SJCRH30 (cell line): ENCODE results near the gene PJA1. TPM values are rescaled to one million over a fixed set of nuclear protein-coding genes. Genes with fewer than 3 reads are reported as not detected.

Experiments
- DNase-seq, 2 experiments: peaks; one replicate each; pipeline ENCODE4 v3.0.0-alpha.2; 2015 to 2020
- H3K27ac ChIP-seq: fragments of 250-450 bp; sonication (Bioruptor Pico); 2 replicates; pipeline ENCODE4 v1.5.1; 2020; ENCODE audit warnings: mild to moderate bottlenecking, moderate library complexity
- H3K27me3 ChIP-seq: fragments of 250-450 bp; sonication (Bioruptor Pico); 2 replicates; pipeline ENCODE4 v1.5.1; 2020; ENCODE audit warnings: mild to moderate bottlenecking, moderate library complexity
- H3K36me3 ChIP-seq: fragments of 250-450 bp; sonication (Bioruptor Pico); 2 replicates; pipeline ENCODE4 v1.5.1; 2020; ENCODE audit warnings: mild to moderate bottlenecking, moderate library complexity
- H3K4me1 ChIP-seq: fragments of 250-450 bp; sonication (Bioruptor Pico); 2 replicates; pipeline ENCODE4 v1.5.1; 2020; ENCODE audit warnings: mild to moderate bottlenecking, moderate library complexity
- H3K4me3 ChIP-seq: fragments of 250-450 bp; sonication (Bioruptor Pico); 2 replicates; pipeline ENCODE4 v1.5.1; 2020; ENCODE audit warnings: mild to moderate bottlenecking, moderate library complexity
- H3K9me3 ChIP-seq: fragments of 250-450 bp; sonication (Bioruptor Pico); replicated peaks from 2 replicates; pipeline ENCODE4 v1.5.1; 2020; ENCODE audit warnings: mild to moderate bottlenecking, moderate library complexity
- total RNA-seq: library from RNA; depleted of rRNA; stranded (reverse); fragments of >200 nt; shearing (Covaris generic); gene quantifications from 2 replicates; pipeline ENCODE4 v1.2.3, GENCODE V29; 2014

Gene PJA1
- total RNA-seq, 1 experiment from 2014 or later = 49.3 TPM

DNA sequence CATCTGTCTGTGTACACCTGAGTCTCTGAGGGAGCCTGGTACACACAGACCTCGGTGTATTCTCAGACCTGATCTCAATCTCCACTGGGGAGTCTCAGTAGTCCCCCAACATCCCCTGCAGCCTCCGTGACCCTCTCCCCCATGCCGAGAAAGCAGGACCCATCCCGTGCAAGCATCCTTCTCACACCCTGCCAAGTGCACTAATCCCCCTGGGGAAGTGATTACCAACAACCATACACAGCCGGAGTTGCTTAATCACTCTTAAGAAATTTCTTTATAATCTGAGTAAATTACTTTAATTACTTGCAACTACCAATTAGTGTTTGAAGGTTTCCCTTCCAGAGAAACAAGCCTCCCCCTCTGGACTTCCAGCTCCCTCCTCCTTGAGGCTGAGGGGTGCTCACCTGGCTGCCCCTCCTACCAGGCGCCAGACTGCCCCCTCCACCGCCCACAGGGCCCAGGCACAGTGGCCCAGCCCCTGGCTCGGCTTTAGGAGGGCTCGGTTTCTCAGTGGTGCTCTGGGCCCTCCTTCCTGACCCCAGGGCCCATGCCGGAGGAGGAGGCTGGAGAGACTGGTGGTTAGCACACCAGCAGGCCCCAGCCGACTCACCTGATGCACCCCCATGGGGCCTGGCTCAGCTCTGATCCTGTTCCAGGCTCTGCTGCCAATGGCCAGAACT lies 43.8 kb downstream of the PJA1 start:
- DNase-seq = no peak
- Histone ChIP-seq H3K27me3 (no peaks in the 10 kb centered on the region), H3K9me3 (no peaks in the 10 kb centered on the region), H3K36me3 (no peaks in the 10 kb centered on the region), H3K4me1 (peaks cover 19% of the 10 kb centered on the region), H3K4me3 (no peak overlapping the region), H3K27ac (no peak overlapping the region)

DNA sequence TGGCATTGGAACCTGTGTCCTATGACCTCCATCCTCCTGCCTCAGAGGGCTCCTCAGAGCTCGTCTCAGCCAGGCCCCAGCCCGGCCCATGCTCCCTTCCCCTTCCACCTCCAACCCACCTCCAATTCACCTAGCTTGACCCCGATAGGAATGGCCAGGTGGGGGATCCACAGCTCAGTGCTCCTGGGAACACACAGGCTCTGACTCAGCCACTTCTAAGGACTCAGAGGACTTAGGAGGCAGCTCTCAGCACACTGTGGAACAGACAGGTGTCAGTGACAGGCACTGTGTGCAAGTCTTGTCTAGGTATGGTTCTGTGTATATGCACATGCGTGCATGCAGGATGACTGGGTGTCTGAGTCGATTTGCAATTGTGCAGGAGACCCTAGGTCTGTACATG lies 44.8 kb downstream of the PJA1 start:
- Histone ChIP-seq H3K36me3 (no peaks in the 10 kb centered on the region), H3K4me3 (no peak overlapping the region), H3K4me1 (peaks cover 19% of the 10 kb centered on the region), H3K27me3 (no peaks in the 10 kb centered on the region), H3K27ac (no peak overlapping the region), H3K9me3 (no peaks in the 10 kb centered on the region)
- DNase-seq = no peak

GRCh38 chrX:69119122-69119521 lies 46.1 kb downstream of the PJA1 start:
- Histone ChIP-seq H3K4me3 (no peak overlapping the region), H3K4me1 (peaks cover 29% of the 10 kb centered on the region), H3K9me3 (no peaks in the 10 kb centered on the region), H3K36me3 (no peaks in the 10 kb centered on the region), H3K27me3 (no peaks in the 10 kb centered on the region), H3K27ac (no peak overlapping the region; the same call in 1 of the 2 replicates)
- no peak for DNase-seq

- Histone ChIP-seq H3K4me3 (no peak overlapping the region), H3K27ac (peak overlapping the region; percentile 85), H3K27me3 (no peaks in the 10 kb centered on the region), H3K9me3 (no peaks in the 10 kb centered on the region), H3K4me1 (peaks cover 29% of the 10 kb centered on the region), H3K36me3 (no peaks in the 10 kb centered on the region)
- DNase-seq = peak; percentile 77 to 93
These were observed 47.3 kb downstream of the PJA1 start for GRCh38 chrX:69117876-69118526.

- Histone ChIP-seq H3K27ac (no peak overlapping the region), H3K9me3 (no peaks in the 10 kb centered on the region), H3K36me3 (no peaks in the 10 kb centered on the region), H3K4me3 (no peak overlapping the region), H3K4me1 (peaks cover 29% of the 10 kb centered on the region), H3K27me3 (no peaks in the 10 kb centered on the region)
- no peak for DNase-seq
These were observed 49.2 kb downstream of the PJA1 start for GRCh38 chrX:69116077-69116476.

DNA sequence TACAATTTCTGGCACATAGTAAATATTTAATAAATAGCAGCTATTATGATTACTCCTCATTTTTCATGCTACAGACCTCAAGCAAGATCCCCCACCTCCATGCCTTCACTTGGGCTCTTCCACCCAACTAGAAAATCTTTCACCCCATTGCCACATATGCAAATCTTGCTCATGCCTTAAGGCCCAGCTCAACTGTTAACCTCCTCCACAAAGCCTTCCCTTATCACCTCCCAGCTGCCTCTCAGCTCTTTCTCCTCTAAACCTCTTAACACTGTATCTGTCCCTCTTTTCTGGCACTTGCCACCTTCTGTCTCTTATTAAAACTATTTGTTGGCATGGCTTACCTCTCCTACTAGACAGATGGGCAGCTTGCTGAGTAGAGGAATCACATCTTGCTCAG lies 51.5 kb downstream of the PJA1 start:
- Histone ChIP-seq H3K27me3 (no peaks in the 10 kb centered on the region), H3K4me3 (no peak overlapping the region), H3K9me3 (no peaks in the 10 kb centered on the region), H3K27ac (no peak overlapping the region), H3K36me3 (no peaks in the 10 kb centered on the region), H3K4me1 (peaks cover 36% of the 10 kb centered on the region)
- DNase-seq = no peak
